Neural cell (in vitro differentiated cells): ENCODE measurements around the gene DRD4.

Experiments used
- EP300 ChIP-seq: fragments of 450-650 bp; conservative IDR thresholded peaks from 2 replicates; pipeline ENCODE4 v1.6.1; 2014; ENCODE audit warnings: antibody characterized with exemption, mild to moderate bottlenecking, moderate library complexity; ENCODE audit not compliant: poor library complexity, severe bottlenecking
- EZH2 ChIP-seq: fragments of 200-600, 300-800 bp; shearing (Covaris generic), sonication (generic); IDR thresholded peaks from 2 replicates; pipeline ENCODE4 v1.6.1; 2014; ENCODE audit warnings: antibody characterized with exemption, low read length, borderline replicate concordance, mild to moderate bottlenecking; ENCODE audit not compliant: insufficient read depth, poor library complexity, severe bottlenecking
- MXI1 ChIP-seq: fragments of 450-650 bp; conservative IDR thresholded peaks from 2 replicates; pipeline ENCODE4 v1.6.1; 2014; ENCODE audit warnings: antibody characterized with exemption, mild to moderate bottlenecking; ENCODE audit not compliant: poor library complexity, severe bottlenecking
- POLR2AphosphoS5 ChIP-seq: IDR thresholded peaks from 2 replicates; pipeline ENCODE4 v1.6.1; 2012
- RAD21 ChIP-seq: fragments of 450-650 bp; conservative IDR thresholded peaks from 2 replicates; pipeline ENCODE4 v1.6.1; 2014; ENCODE audit warnings: antibody characterized with exemption, mild to moderate bottlenecking, moderate library complexity
- SMC3 ChIP-seq: fragments of 450-650 bp; conservative IDR thresholded peaks from 2 replicates; pipeline ENCODE4 v1.6.1; 2014; ENCODE audit warnings: antibody characterized with exemption, mild to moderate bottlenecking, moderate library complexity; ENCODE audit not compliant: poor library complexity
- TF ChIP-seq, protein P1 (sequence below): fragments of 450-650 bp; IDR thresholded peaks from 2 replicates; pipeline ENCODE4 v1.5.1; 2014; ENCODE audit warnings: antibody characterized with exemption, mild to moderate bottlenecking, moderate library complexity; ENCODE audit not compliant: poor library complexity, severe bottlenecking
- TF ChIP-seq, protein P2 (sequence below): IDR thresholded peaks from 2 replicates; pipeline ENCODE4 v1.6.1; 2012; ENCODE audit warnings: borderline replicate concordance

DNA sequence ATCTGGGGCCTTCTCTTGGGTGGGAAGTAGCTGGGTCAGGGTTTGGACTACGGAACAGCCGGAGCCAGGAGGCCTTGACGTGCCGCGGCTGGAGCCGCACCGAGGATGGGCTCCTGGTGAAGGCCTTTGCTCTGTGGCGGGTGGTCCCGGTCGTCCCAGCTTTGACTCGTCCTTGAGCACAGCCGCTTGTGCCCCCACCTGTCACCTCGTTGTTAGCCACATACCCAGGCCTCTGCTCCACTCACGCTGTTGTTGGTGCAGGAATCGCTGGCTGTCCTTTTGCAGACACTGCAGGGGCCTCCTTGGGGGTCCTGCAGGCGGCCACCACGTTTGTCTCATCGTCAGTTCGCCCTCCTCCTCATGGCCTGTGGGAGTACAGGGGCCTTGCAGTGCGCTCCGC is 43.7 kb upstream of the DRD4 start:
- no peak for TF ChIP-seq EP300
- no peak for TF ChIP-seq RAD21
- TF ChIP-seq, protein P1, sequence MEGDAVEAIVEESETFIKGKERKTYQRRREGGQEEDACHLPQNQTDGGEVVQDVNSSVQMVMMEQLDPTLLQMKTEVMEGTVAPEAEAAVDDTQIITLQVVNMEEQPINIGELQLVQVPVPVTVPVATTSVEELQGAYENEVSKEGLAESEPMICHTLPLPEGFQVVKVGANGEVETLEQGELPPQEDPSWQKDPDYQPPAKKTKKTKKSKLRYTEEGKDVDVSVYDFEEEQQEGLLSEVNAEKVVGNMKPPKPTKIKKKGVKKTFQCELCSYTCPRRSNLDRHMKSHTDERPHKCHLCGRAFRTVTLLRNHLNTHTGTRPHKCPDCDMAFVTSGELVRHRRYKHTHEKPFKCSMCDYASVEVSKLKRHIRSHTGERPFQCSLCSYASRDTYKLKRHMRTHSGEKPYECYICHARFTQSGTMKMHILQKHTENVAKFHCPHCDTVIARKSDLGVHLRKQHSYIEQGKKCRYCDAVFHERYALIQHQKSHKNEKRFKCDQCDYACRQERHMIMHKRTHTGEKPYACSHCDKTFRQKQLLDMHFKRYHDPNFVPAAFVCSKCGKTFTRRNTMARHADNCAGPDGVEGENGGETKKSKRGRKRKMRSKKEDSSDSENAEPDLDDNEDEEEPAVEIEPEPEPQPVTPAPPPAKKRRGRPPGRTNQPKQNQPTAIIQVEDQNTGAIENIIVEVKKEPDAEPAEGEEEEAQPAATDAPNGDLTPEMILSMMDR = no peak
- TF ChIP-seq MXI1 = no peak
- no peak for TF ChIP-seq SMC3
- TF ChIP-seq POLR2AphosphoS5 = no peak
- TF ChIP-seq, protein P2, sequence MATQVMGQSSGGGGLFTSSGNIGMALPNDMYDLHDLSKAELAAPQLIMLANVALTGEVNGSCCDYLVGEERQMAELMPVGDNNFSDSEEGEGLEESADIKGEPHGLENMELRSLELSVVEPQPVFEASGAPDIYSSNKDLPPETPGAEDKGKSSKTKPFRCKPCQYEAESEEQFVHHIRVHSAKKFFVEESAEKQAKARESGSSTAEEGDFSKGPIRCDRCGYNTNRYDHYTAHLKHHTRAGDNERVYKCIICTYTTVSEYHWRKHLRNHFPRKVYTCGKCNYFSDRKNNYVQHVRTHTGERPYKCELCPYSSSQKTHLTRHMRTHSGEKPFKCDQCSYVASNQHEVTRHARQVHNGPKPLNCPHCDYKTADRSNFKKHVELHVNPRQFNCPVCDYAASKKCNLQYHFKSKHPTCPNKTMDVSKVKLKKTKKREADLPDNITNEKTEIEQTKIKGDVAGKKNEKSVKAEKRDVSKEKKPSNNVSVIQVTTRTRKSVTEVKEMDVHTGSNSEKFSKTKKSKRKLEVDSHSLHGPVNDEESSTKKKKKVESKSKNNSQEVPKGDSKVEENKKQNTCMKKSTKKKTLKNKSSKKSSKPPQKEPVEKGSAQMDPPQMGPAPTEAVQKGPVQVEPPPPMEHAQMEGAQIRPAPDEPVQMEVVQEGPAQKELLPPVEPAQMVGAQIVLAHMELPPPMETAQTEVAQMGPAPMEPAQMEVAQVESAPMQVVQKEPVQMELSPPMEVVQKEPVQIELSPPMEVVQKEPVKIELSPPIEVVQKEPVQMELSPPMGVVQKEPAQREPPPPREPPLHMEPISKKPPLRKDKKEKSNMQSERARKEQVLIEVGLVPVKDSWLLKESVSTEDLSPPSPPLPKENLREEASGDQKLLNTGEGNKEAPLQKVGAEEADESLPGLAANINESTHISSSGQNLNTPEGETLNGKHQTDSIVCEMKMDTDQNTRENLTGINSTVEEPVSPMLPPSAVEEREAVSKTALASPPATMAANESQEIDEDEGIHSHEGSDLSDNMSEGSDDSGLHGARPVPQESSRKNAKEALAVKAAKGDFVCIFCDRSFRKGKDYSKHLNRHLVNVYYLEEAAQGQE = no peak
- TF ChIP-seq EZH2 = no peak
